Peyer's patch (tissue), 4 donors: Measurements from ENCODE around the gene WDR55. TPM values are rescaled to one million over a fixed set of nuclear protein-coding genes. Genes with fewer than 3 reads are reported as not detected.
"Not testable (repeated sequence)": the region's sequence is repeated elsewhere in the genome, so short reads cannot be mapped to it uniquely, and the experiment has no call there.

Experiments
- DNase-seq, 3 donors: peaks; one replicate each; pipeline ENCODE4 v3.0.0-alpha.2; 2017 to 2019
- H3K27ac ChIP-seq, 4 donors: fragments of 200-600 bp; sonication (generic); one replicate each; pipeline ENCODE4 v1.5.1; 2016 to 2019
- H3K27me3 ChIP-seq, 2 donors: fragments of 200-600 bp; sonication (generic); one replicate each; pipeline ENCODE4 v1.5.1; 2019
- H3K36me3 ChIP-seq, 3 donors: fragments of 200-600 bp; sonication (generic); one replicate each; pipeline ENCODE4 v1.5.1; 2016 to 2019
- H3K4me1 ChIP-seq, 4 donors: fragments of 200-600 bp; sonication (generic); one replicate each; pipeline ENCODE4 v1.5.1; 2016 to 2019
- H3K4me3 ChIP-seq, 4 donors: fragments of 200-600 bp; sonication (generic); 1 replicate in 3 of 4; 2 replicates in 1 of 4; pipeline ENCODE4 v1.5.1; 2016 to 2019; ENCODE audit warnings: mild to moderate bottlenecking in 1 of 4
- H3K9me3 ChIP-seq, 4 donors: fragments of 200-600 bp; sonication (generic); one replicate each; pipeline ENCODE4 v1.5.1; 2016 to 2019; ENCODE audit warnings: mild to moderate bottlenecking in 1 of 4
- CTCF ChIP-seq, 6 experiments: fragments of 450-650 bp in 4 of 6; fragments of 200-600 bp in 2 of 6; sonication (generic) in 1 of 6; IDR thresholded peaks; one replicate each; pipeline ENCODE4 v1.5.1; 2017 to 2019; ENCODE audit warnings: antibody characterized with exemption in 6 of 6, mild to moderate bottlenecking in 3 of 6, moderate library complexity in 1 of 6
- POLR2A ChIP-seq, 2 donors: fragments of 450-650 bp; IDR thresholded peaks; one replicate each; pipeline ENCODE4 v1.5.1; 2017; ENCODE audit warnings: antibody characterized with exemption in 2 of 2, mild to moderate bottlenecking in 2 of 2, moderate library complexity in 2 of 2
- total RNA-seq, 4 donors: library from RNA; depleted of rRNA; stranded (reverse); fragments of >200 nt; gene quantifications; one replicate each; pipeline ENCODE4 v1.1.0, GENCODE V29; 2016

The WDR55 gene
- total RNA-seq, 4 donors from 2014 or later, result 31.3 to 66.8 (median 39.7) TPM

- Histone ChIP-seq H3K9me3 (no peaks in the 10 kb centered on the region), H3K36me3 (peaks cover 0 to 49% (median 0%) of the 10 kb centered on the region in 3 donors), H3K4me3 (peak within 1 kb of the TSS; percentile 78 to 87 (median 84)), H3K4me1 (peaks cover 0 to 22% (median 6%) of the 10 kb centered on the region in 4 donors), H3K27me3 (no peaks in the 10 kb centered on the region), H3K27ac (peak within 1 kb of the TSS; percentile 75 to 88 (median 86))
- TF ChIP-seq CTCF (IDR thresholded peaks at IDR 0.05), result peak in 2 of 6 experiments; percentile 8 to 17
- TF ChIP-seq POLR2A (IDR thresholded peaks at IDR 0.05), result peak; percentile 48 to 51
- peak; percentile 86 to 95 (median 90) for DNase-seq
These were observed 26.5 kb downstream of the WDR55 start, which contains the start of the genes HARS1 and HARS2 for GRCh38 chr5:140690941-140691924. Gene HARS1, minus strand, starts transcription at chr5:140691370. Its CDS starts 66 bp downstream, at chr5:140691304. Gene HARS2, plus strand, starts transcription at chr5:140691455. Its CDS starts 194 bp downstream, at chr5:140691649.

- H3K4me3 ChIP-seq, result no peak overlapping the region
- TF ChIP-seq POLR2A (IDR thresholded peaks at IDR 0.05), result no peak
- no peak for TF ChIP-seq CTCF (IDR thresholded peaks at IDR 0.05)
- peaks cover 0 to 22% (median 6%) of the 10 kb centered on the region in 4 donors for H3K4me1 ChIP-seq
- H3K9me3 ChIP-seq, result no peaks in the 10 kb centered on the region
- no peaks in the 10 kb centered on the region for H3K27me3 ChIP-seq
- no peak for DNase-seq
- H3K36me3 ChIP-seq, result peaks cover 0 to 62% (median 0%) of the 10 kb centered on the region in 3 donors
- no peak overlapping the region for H3K27ac ChIP-seq
These were observed 29.6 kb downstream of the WDR55 start for GRCh38 chr5:140694276-140694675.

GRCh38 chr5:140696891-140697492 lies 32.3 kb downstream of the WDR55 start:
- no peak for DNase-seq
- H3K4me3 ChIP-seq, result no peak overlapping the region
- peaks cover 0 to 27% (median 2%) of the 10 kb centered on the region in 4 donors for H3K4me1 ChIP-seq
- no peak for TF ChIP-seq POLR2A (IDR thresholded peaks at IDR 0.05)
- H3K27me3 ChIP-seq, result no peaks in the 10 kb centered on the region
- H3K9me3 ChIP-seq, result no peaks in the 10 kb centered on the region
- H3K36me3 ChIP-seq, result peaks cover 0 to 66% (median 0%) of the 10 kb centered on the region in 3 donors
- H3K27ac ChIP-seq, result no peak overlapping the region

GRCh38 chr5:140700177-140701144 lies 35.8 kb downstream of the WDR55 start, which contains the start of gene ZMAT2:
Gene ZMAT2, plus strand, starts transcription at chr5:140700447. Its CDS starts 14 bp downstream, at chr5:140700461.
- Histone ChIP-seq H3K4me1 (peaks cover 0 to 13% (median 0%) of the 10 kb centered on the region in 4 donors), H3K4me3 (peak within 1 kb of the TSS; percentile 63 to 89 (median 70)), H3K27ac (peak within 1 kb of the TSS; percentile 48 to 70 (median 62)), H3K36me3 (peaks cover 0 to 76% (median 5%) of the 10 kb centered on the region in 3 donors), H3K27me3 (no peaks in the 10 kb centered on the region), H3K9me3 (no peaks in the 10 kb centered on the region)
- TF ChIP-seq CTCF (IDR thresholded peaks at IDR 0.05) (no peak), POLR2A (IDR thresholded peaks at IDR 0.05) (peak; percentile 66 to 75)
- peak; percentile 89 to 98 (median 94) for DNase-seq

- H3K27me3 ChIP-seq, result no peaks in the 10 kb centered on the region
- TF ChIP-seq CTCF (IDR thresholded peaks at IDR 0.05), result no peak
- no peak for TF ChIP-seq POLR2A (IDR thresholded peaks at IDR 0.05)
- DNase-seq, result no peak
- no peak overlapping the region for H3K4me3 ChIP-seq
- peaks cover 0 to 4% (median 0%) of the 10 kb centered on the region in 4 donors for H3K4me1 ChIP-seq
- no peak overlapping the region for H3K27ac ChIP-seq
- H3K36me3 ChIP-seq, result peaks cover 0 to 35% (median 5%) of the 10 kb centered on the region in 3 donors
- H3K9me3 ChIP-seq, result no peaks in the 10 kb centered on the region
These were observed 43.1 kb downstream of the WDR55 start for GRCh38 chr5:140707812-140708211.

GRCh38 chr5:140708787-140709186 lies 44.1 kb downstream of the WDR55 start:
- not testable (repeated sequence) for H3K27ac ChIP-seq, H3K4me1 ChIP-seq, H3K27me3 ChIP-seq, H3K9me3 ChIP-seq, DNase-seq, H3K4me3 ChIP-seq
- peaks cover 0 to 26% (median 5%) of the 10 kb centered on the region in 3 donors for H3K36me3 ChIP-seq
